ENCODE results near the gene C3orf22.

The C3orf22 gene

DNA sequence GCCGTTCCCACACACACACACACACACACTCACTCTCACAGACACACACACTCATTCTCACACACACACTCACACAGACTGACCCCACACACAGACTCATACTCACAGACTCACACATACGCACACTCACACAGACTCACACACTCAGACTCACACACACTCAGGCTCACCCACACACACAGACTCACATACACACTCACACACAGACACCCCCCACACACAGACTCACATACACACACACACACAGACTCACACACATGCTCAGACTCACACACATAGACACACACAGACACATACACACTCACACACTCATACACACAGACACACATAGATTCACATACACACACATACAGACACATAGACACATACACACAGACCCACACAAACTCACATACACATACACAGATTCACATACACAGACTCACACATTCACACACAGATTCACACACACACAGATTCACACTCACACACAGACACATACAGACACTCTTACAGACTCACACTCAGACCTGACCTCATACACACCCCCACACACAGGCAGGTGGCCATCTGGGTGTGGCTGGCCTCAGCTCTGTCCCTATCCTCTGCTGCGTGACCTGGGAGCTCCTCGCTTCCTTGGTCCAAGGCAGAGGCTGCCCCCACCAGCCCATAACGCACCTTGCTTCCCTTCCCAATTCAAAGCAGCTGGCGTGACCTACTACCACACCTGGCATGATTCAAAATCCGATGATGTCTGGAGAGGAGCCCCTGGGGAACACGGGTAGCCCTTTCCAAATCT is 1.9 kb downstream of the C3orf22 start:
- no peak for DNase-seq

GRCh38 chr3:126555795-126556636 is 2.7 kb downstream of the C3orf22 start:
- no peak for DNase-seq

DNA sequence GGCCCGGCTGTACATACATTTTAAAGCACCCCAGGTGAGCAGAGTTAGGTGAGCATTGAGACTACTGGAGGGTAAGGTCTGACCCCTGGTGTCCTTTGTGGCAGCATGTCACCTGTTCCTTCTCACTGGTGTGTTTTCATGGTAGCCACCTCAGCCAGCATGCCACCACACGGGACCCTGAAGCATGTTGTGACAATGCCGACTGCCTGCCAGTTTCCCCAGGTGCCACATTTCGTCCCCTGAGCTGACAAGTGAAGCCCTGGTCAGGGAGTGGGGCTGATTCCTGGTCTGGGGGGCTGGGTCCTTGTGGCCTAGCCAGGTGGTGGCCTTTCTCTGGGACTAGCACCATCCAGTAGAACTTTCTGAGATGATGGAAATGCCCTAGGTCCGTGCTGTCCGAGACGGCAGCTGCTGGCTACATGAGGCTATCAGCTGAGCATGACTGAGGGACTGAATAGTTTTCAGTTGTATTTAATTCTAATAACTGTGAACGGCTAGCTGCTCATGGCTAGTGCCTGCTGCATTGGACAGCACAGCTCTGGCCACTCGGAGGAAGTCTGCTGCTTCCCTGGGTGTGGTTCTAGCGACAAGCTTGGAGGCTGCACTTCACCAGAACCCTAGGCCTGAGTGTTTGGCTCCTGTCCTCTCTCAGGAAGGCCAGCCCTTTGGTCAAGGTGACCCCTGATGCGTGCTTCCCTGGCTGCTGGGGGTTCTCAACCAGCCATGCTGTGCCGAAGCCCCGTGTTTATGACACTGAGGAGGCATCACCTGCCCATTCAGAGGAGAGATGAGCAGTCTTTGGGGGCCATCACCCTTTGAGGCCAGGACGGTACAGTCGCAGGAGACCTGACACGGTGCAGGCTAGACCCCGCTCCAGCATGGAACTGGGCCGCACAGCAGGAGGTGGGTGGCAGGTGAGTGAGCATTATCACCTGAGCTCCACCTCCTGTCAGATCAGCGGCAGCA is 3.9 kb downstream of the C3orf22 start:
- DNase-seq: no peak

GRCh38 chr3:126553284-126554084 is 5.2 kb downstream of the C3orf22 start:
- no peak for DNase-seq

DNA sequence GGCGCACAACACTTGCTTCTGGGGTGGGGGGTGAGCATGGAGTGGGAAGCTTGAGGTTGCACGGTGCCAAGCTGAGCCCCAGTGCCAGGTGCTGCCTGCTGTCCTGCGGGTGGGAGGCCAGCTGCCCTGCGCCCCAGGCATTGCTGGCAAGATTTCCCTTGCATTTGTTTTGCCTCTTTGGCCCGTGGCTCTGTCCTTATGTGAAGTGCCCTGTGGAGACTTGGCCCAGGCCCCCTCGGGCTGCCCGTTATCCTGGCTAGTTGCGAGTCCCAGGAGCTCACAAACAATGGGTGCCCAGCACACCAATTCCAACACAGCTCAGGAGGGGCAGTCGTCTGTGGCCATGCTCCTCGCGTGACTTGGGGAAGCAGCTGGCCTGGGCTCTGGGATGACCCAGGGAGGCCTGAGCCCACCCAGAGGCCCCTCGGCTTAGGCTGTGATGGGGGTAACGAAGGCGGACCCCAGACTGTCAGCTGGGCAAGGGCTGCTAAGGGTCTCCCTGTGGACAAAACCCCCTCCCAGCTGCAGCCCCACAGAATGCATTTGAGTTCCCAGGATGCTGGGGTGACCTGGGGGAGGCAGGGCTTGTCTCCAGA is 5.9 kb downstream of the C3orf22 start:
- no peak for DNase-seq

GRCh38 chr3:126551839-126552687 is 6.7 kb downstream of the C3orf22 start:
- DNase-seq: no peak

DNA sequence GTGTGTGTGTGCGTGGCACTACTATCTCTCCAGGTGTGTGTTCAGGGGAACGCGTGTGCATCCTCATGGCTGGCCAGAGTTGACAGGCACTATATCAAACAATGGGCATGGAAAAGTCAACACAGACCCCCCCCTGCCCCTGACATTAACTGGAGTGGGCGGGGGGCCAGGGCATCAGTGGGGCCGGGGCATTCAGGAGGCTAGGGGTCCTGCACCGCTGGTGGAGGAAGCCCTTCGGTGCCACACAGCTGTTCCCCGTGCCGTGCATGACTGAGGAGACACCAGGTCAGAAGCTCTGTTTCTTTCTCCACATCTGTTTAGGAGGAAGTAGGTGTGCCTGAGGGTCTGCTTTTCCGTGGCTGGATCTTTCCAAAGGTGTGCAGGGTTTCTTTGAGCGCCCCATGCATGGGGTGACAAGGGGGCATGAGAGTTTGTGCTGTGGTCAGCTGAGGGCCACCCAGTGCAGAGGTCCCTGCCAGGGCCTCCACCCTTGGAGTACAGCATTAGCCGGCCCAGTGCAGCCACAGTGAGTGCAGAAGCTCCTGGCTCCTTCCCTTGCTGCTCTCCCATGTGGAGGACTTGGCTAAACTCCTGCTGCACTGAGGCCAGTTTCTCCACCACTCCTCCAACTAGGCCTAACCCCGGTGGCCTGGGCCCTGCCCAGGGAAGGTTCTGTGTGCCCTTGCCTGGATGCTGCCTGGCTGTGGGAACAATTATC is 7.5 kb downstream of the C3orf22 start:
- DNase-seq: no peak

DNA sequence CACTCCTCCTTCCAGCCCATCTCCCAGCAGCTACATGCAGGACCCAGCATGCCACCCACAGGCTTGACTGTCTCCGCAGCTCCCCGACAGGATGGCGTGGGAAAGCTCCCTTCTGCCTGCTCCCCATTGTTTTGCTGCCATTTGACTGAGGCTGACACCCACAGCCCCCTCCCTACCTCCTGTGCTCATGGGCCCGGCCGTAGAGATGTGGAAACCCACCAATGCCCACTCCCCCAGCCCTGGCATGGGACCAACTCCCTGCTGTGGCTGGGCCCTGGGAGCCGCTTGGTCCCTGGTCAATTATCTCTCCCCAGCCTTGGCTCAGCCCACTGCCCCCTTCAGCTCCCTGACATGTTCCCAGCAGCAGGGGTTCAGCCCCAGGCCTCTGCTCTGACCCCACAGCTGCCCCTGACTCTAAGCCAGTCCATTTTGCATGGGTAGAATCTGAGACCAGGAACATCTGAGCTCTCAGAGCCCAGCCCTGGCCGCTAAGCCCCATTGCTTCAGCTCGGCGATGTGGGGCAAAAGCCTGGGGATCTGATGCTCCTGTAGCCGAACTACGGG is 8.2 kb downstream of the C3orf22 start:
- DNase-seq: no peak

DNA sequence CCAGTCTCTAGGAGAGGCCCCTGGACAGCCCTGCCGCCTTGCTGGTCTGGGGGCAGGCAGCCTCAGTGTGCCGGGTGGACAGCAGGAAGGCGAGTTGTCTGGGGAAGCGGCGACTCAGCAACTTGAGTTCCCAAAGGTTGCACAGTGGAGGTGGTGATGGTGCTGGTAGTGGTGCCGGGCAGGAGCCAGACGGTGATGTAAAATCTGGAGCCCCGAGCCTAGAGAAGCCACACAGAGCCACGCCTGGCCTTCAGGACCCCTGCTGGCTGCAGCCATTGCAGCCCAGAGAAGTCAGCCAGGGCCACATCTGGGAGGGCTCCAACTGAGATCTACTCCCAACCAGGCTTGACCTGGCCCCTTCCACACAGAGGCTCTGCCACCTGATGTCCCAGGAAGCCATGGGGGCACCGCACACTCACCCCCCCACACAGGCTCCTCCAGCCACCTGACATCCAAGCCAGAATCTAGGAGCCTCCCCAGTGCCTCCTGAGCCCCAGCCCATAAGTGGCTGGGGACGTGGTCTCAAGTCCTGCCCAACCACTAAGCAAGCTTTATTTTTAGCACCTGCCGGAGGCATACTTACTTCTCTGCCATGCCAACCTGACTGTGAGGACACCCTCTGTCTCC is 8.8 kb downstream of the C3orf22 start:
- DNase-seq: no peak

- DNase-seq: peak in 1 of 3 experiments; percentile 26
These were observed 9.9 kb downstream of the C3orf22 start for GRCh38 chr3:126548556-126549466.

- DNase-seq: no peak
These were observed 11.0 kb downstream of the C3orf22 start for GRCh38 chr3:126547721-126548120.

DNA sequence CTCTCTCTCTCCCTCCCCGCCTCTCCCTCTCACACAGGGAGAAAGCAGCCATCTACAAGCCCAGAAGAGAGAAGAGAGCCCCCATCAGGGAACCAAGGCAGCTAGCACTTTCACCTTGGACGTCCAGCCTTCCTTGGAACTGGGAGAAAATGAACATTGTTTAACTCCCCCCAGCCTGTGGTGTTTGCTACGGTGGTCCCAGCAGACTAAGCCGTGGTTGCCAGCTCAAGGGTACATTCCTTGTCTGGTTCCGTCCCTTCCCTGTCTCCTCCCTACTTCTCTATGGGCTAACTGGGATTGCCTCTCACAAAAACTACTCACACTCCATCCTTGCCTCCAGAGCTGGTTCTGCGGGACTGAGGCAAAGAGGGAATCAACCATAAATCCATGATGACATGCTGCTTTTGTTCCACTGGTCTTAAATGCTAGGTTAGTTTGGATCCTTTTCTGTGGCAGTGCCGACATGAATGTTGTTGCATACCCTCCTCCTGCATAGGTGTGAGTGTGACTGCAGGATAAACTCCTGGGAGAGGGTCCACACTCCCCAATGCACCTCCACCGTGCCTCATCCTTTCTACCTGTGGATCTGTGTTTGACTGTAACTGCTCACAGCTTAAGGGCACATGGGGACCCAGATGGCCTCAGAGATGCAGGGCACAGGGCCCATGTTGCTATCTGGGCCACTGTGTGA is 12.0 kb downstream of the C3orf22 start:
- no peak for DNase-seq

- no peak for DNase-seq
These were observed 12.7 kb downstream of the C3orf22 start for GRCh38 chr3:126546013-126546412.

- no peak for DNase-seq
These were observed 13.2 kb downstream of the C3orf22 start for GRCh38 chr3:126545544-126545943.

DNA sequence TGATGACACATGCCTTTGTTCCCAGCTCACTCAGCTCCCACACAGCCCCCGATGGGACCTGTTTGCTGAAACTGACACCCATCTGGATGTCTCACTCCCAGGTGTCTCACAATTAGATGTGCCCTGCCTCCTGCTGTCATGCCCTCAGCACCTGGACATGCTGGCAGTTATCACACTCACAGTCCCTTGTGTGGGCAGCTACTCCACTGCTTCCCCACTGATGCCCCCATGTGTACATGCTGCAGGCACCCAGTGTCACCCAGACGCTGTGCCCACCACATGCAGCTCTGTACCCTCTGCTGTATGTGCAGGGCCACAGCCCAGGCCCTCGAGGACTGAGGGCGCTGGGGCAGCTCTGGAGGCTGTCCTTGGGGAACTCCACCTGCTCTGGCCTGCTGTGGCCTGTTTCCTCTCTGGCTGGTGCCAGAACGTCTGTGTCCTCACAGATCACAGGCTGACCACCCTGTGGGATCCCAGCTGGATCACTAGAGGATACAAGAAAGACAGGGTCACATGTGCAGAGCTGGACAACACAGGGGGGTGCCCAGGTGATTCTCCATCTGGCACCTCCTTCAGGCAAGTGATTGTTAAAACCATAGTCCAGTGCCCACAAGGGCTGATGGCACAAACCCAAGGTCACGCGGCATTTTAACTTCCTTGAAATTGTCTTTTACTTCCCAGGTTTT is 14.0 kb downstream of the C3orf22 start:
- peak in 2 of 3 experiments; percentile 59 to 78 for DNase-seq

DNA sequence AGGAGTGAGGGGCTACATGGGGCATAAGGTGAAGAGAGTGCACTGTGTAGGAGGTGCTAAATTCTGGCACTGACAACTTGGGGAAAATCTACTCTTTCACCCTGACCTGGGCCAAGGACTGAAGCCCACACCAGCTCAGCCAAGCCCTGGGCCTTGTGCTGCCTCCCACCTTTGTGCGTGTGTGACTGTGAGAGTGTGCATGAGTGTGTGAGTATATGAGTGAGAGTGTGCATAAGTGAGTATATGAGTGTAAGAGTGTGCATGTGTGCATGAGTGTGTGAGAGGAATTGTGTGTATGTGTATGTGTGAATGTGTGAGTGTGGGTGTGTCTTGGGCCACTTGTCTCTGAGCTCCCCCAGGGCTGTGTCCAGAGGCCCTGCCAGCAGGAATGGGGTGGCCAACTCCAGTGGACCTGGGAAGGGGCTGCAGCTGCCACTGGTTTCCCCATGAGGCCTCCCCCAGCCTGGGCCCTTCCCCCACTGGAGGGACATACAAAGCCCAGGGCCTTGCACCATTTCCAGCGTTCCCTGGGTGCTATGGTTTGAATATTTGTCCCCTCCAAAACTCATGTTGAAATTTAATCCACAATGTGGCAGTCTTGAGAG is 15.2 kb downstream of the C3orf22 start:
- no peak for DNase-seq

Measured in NCI-H1417 (cell line).